HG02571 (cell line): Measurements from ENCODE around the gene TLR10.

ENCODE experiments used
- ATAC-seq: cut with Tn5 transposase; IDR thresholded peaks from one replicate; pipeline ENCODE4 v1.9.1; 2021; ENCODE audit warnings: mild to moderate bottlenecking, moderate library complexity; ENCODE audit not compliant: unreplicated experiment

Gene TLR10

GRCh38 chr4:38734911-38735310 lies 47.9 kb downstream of the TLR10 start:
- ATAC-seq, result no peak

GRCh38 chr4:38734446-38734845 lies 48.3 kb downstream of the TLR10 start:
- ATAC-seq, result no peak

DNA sequence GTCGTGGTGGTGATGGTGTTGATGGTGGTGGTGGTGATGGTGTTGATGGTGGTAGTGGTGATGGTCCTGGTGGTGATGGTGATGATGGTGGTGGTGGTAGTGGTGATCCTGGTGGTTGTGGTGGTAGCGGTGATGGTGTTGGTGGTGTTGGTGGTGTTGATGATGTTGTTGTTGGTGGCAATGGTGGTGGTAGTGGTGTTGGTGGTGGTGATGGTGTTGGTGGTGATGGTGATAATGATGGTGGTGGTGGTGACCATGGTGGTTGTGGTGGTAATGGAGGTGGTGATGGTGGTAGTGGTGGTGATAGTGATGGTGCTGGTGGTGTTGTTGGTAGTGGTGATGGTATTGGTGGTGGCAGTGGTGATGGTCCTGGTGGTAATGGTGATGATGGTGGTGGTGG lies 49.1 kb downstream of the TLR10 start:
- no peak for ATAC-seq

- peak; percentile 81 for ATAC-seq
Measured at GRCh38 chr4:38730830-38731646, 51.8 kb downstream of the TLR10 start.

- no peak for ATAC-seq
Measured at GRCh38 chr4:38730493-38730829, 52.3 kb downstream of the TLR10 start.

- ATAC-seq, result no peak
Measured at GRCh38 chr4:38728631-38729141, 54.1 kb downstream of the TLR10 start.

- ATAC-seq, result no peak
Measured at GRCh38 chr4:38724475-38724808, 58.3 kb downstream of the TLR10 start.

DNA sequence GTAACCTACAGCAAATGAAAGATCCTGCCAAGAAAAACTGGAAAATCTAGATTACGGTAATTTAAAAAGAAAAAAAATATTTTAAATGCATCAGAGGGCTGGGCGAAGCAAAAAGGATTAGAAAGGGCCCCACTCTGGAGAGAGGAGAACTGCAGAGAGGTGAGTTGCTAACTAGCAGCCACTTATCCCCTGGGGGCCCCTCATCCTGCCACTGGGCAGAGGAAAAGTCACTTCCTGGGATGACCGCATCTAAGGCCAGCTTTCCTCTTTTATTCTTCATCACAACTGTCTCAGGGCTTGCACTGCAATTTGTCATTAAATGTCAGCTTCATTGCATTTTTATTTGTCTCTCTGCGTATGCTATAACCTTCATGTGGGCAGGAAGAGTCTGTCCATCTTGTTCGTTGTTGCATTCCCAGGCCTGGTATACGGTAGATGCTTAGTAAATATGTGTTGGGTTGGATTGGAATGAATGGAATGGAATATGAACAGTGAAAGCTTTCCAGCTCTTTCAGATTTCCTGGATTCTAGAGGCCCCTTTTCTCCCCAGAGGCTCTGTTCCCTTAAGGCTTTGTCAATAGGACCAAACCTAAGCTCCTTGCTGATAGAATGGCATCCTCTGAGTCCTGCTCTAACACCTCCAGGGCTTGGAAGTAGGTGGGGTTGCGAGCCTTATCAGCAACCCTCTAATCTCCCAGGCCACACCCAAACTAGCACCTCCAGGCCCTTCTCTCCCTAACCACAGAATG lies 58.9 kb downstream of the TLR10 start:
- no peak for ATAC-seq

DNA sequence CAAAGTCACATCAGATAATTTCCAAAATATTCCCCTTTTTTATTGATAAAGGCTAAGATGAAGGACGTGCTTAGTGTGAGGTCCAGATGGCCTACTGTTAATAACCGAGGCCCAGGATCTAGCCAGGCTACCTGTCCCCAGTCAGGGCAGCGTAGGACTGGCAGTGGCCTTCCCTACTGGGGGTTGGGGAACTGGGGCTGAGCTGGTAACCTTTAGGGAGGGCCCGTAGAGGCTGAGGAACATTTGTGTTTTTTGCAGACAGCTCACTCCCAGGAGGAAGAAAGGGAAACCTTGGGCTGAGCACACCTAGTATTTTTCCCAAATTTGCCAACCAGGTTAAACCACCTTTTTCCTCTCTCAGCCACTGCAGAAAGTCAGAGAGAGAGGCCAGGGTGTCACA lies 59.7 kb downstream of the TLR10 start:
- ATAC-seq, result no peak
